Vagina (tissue), 2 donors: ENCODE results near the gene RALGAPB.

ENCODE experiments used
- POLR2AphosphoS5 ChIP-seq, 2 donors: sonication (generic); formaldehyde crosslinking; IDR thresholded peaks; one replicate each; pipeline ENCODE4 v1.9.0; 2017; ENCODE audit warnings: antibody characterized with exemption in 2 of 2, mild to moderate bottlenecking in 2 of 2, low read depth in 1 of 2; ENCODE audit not compliant: insufficient read depth in 1 of 2
- TF ChIP-seq, protein P1 (sequence below), 3 experiments: fragments of 450-650 bp in 2 of 3; fragments of 200-600 bp in 1 of 3; sonication (generic) in 1 of 3; IDR thresholded peaks; one replicate each; pipeline ENCODE4 v1.5.1; 2017 to 2019; ENCODE audit warnings: antibody characterized with exemption in 3 of 3, mild to moderate bottlenecking in 2 of 3, moderate library complexity in 2 of 3

- no peak for TF ChIP-seq POLR2AphosphoS5 (IDR thresholded peaks at IDR 0.05; ENCODE audit: insufficient read depth in 1 of 2, low read depth in 1 of 2)
- TF ChIP-seq, protein P1, sequence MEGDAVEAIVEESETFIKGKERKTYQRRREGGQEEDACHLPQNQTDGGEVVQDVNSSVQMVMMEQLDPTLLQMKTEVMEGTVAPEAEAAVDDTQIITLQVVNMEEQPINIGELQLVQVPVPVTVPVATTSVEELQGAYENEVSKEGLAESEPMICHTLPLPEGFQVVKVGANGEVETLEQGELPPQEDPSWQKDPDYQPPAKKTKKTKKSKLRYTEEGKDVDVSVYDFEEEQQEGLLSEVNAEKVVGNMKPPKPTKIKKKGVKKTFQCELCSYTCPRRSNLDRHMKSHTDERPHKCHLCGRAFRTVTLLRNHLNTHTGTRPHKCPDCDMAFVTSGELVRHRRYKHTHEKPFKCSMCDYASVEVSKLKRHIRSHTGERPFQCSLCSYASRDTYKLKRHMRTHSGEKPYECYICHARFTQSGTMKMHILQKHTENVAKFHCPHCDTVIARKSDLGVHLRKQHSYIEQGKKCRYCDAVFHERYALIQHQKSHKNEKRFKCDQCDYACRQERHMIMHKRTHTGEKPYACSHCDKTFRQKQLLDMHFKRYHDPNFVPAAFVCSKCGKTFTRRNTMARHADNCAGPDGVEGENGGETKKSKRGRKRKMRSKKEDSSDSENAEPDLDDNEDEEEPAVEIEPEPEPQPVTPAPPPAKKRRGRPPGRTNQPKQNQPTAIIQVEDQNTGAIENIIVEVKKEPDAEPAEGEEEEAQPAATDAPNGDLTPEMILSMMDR (IDR thresholded peaks at IDR 0.05), result no peak
Measured at GRCh38 chr20:38591474-38592410, 119.1 kb downstream of the RALGAPB start.
